ENCODE measurements around the gene TSPAN4.

TSPAN4 gene

GRCh38 chr11:899724-900123, 57.1 kb downstream of the TSPAN4 start:
- Histone ChIP-seq H2AFZ (ENCODE audit: low read depth, low read length) (no peak overlapping the region), H3K27ac (ENCODE audit: low read length) (no peak overlapping the region), H3K4me1 (ENCODE audit: insufficient read depth, low read length) (no peaks in the 10 kb centered on the region), H4K20me1 (ENCODE audit: insufficient read depth, low read length) (peaks cover 30% of the 10 kb centered on the region), H3K36me3 (ENCODE audit: insufficient read depth, low read length) (peaks cover 72% of the 10 kb centered on the region), H3K4me3 (ENCODE audit: low read depth in 1 of 2, low read length in 2 of 2) (no peak overlapping the region), H3K79me2 (ENCODE audit: insufficient read depth, low read length) (peaks cover 2% of the 10 kb centered on the region), H3K4me2 (ENCODE audit: insufficient read depth, low read length) (no peak overlapping the region), H3K9me3 (ENCODE audit: insufficient read depth, low read length, severe bottlenecking) (no peaks in the 10 kb centered on the region), H3K9ac (ENCODE audit: low read depth, low read length) (no peak overlapping the region), H3K27me3 (ENCODE audit: insufficient read depth, low read length, poor library complexity) (no peaks in the 10 kb centered on the region)
- no peak for TF ChIP-seq EZH2 (IDR thresholded peaks at IDR 0.05; ENCODE audit: borderline replicate concordance, low read depth, low read length, severe bottlenecking)
- ATAC-seq (ENCODE audit: insufficient read depth, low read depth) (no peak), DNase-seq (no peak)

- Histone ChIP-seq H3K4me1 (ENCODE audit: insufficient read depth, low read length) (no peaks in the 10 kb centered on the region), H3K27ac (ENCODE audit: low read length) (no peak overlapping the region), H4K20me1 (ENCODE audit: insufficient read depth, low read length) (peaks cover 34% of the 10 kb centered on the region), H3K36me3 (ENCODE audit: insufficient read depth, low read length) (peaks cover 76% of the 10 kb centered on the region), H3K79me2 (ENCODE audit: insufficient read depth, low read length) (peaks cover 5% of the 10 kb centered on the region), H3K9ac (ENCODE audit: low read depth, low read length) (no peak overlapping the region), H3K4me2 (ENCODE audit: insufficient read depth, low read length) (no peak overlapping the region), H3K9me3 (ENCODE audit: insufficient read depth, low read length, severe bottlenecking) (no peaks in the 10 kb centered on the region), H3K27me3 (ENCODE audit: insufficient read depth, low read length, poor library complexity) (no peaks in the 10 kb centered on the region), H2AFZ (ENCODE audit: low read depth, low read length) (no peak overlapping the region), H3K4me3 (ENCODE audit: low read depth in 1 of 2, low read length in 2 of 2) (no peak overlapping the region)
- DNase-seq (no peak), ATAC-seq (ENCODE audit: insufficient read depth, low read depth) (no peak)
- TF ChIP-seq EZH2 (IDR thresholded peaks at IDR 0.05; ENCODE audit: borderline replicate concordance, low read depth, low read length, severe bottlenecking) = no peak
- TF ChIP-seq CTCF (IDR thresholded peaks at IDR 0.05; ENCODE audit: borderline replicate concordance, extremely low read depth, low read length, poor library complexity, severe bottlenecking) = no peak
Measured at GRCh38 chr11:900545-900944, 57.9 kb downstream of the TSPAN4 start.

- Histone ChIP-seq H3K27me3 (ENCODE audit: insufficient read depth, low read length, poor library complexity) (no peaks in the 10 kb centered on the region), H3K27ac (ENCODE audit: low read length) (no peak overlapping the region), H3K9me3 (ENCODE audit: insufficient read depth, low read length, severe bottlenecking) (no peaks in the 10 kb centered on the region), H3K9ac (ENCODE audit: low read depth, low read length) (no peak overlapping the region), H3K4me3 (ENCODE audit: low read depth in 1 of 2, low read length in 2 of 2) (no peak overlapping the region), H4K20me1 (ENCODE audit: insufficient read depth, low read length) (peaks cover 37% of the 10 kb centered on the region), H3K4me1 (ENCODE audit: insufficient read depth, low read length) (no peaks in the 10 kb centered on the region), H2AFZ (ENCODE audit: low read depth, low read length) (no peak overlapping the region), H3K36me3 (ENCODE audit: insufficient read depth, low read length) (peaks cover 79% of the 10 kb centered on the region), H3K4me2 (ENCODE audit: insufficient read depth, low read length) (no peak overlapping the region), H3K79me2 (ENCODE audit: insufficient read depth, low read length) (peaks cover 15% of the 10 kb centered on the region)
- DNase-seq = no peak
- TF ChIP-seq CTCF (IDR thresholded peaks at IDR 0.05; ENCODE audit: borderline replicate concordance, extremely low read depth, low read length, poor library complexity, severe bottlenecking) (no peak), EZH2 (IDR thresholded peaks at IDR 0.05; ENCODE audit: borderline replicate concordance, low read depth, low read length, severe bottlenecking) (no peak)
- no peak for ATAC-seq (ENCODE audit: insufficient read depth, low read depth)
Measured at GRCh38 chr11:901452-902061, 58.9 kb downstream of the TSPAN4 start.

- Histone ChIP-seq H3K9ac (ENCODE audit: low read depth, low read length) (no peak overlapping the region), H3K4me3 (ENCODE audit: low read depth in 1 of 2, low read length in 2 of 2) (no peak overlapping the region), H4K20me1 (ENCODE audit: insufficient read depth, low read length) (peaks cover 53% of the 10 kb centered on the region), H3K36me3 (ENCODE audit: insufficient read depth, low read length) (peaks cover 75% of the 10 kb centered on the region), H3K9me3 (ENCODE audit: insufficient read depth, low read length, severe bottlenecking) (no peaks in the 10 kb centered on the region), H3K79me2 (ENCODE audit: insufficient read depth, low read length) (peaks cover 42% of the 10 kb centered on the region), H3K27ac (ENCODE audit: low read length) (no peak overlapping the region), H3K27me3 (ENCODE audit: insufficient read depth, low read length, poor library complexity) (no peaks in the 10 kb centered on the region), H3K4me1 (ENCODE audit: insufficient read depth, low read length) (peaks cover 12% of the 10 kb centered on the region), H2AFZ (ENCODE audit: low read depth, low read length) (no peak overlapping the region), H3K4me2 (ENCODE audit: insufficient read depth, low read length) (no peak overlapping the region)
- no peak for DNase-seq
- TF ChIP-seq CTCF (IDR thresholded peaks at IDR 0.05; ENCODE audit: borderline replicate concordance, extremely low read depth, low read length, poor library complexity, severe bottlenecking) = no peak
- no peak for TF ChIP-seq EZH2 (IDR thresholded peaks at IDR 0.05; ENCODE audit: borderline replicate concordance, low read depth, low read length, severe bottlenecking)
- ATAC-seq (ENCODE audit: insufficient read depth, low read depth) = no peak
Measured at GRCh38 chr11:904380-904779, 61.7 kb downstream of the TSPAN4 start.

Data from DND-41 (cell line).